Left lung (tissue), 10 donors: ENCODE results near the gene IGSF21. TPM values are rescaled to one million over a fixed set of nuclear protein-coding genes. Genes with fewer than 3 reads are reported as not detected.

ENCODE experiments used
- ATAC-seq: fragments of 200-7000 bp; cut with Tn5 transposase; one replicate; pipeline ENCODE4 v1.9.1; 2020; ENCODE audit warnings: moderate library complexity
- DNase-seq, 4 donors: peaks; one replicate each; pipeline ENCODE4 v3.0.0-alpha.2; 2013 to 2020
- H3K27ac ChIP-seq, 2 donors: fragments of 200-600 bp; sonication (generic) in 1 of 2; one replicate each; pipeline versions ENCODE4 v1.5.0 to v1.8.0; 2020 to 2021
- H3K27me3 ChIP-seq, 2 donors: fragments of 200-600 bp; sonication (generic) in 1 of 2; one replicate each; pipeline versions ENCODE4 v1.5.0 to v1.8.0; 2020 to 2021
- H3K36me3 ChIP-seq, 2 donors: fragments of 200-600 bp; sonication (generic) in 1 of 2; one replicate each; pipeline versions ENCODE4 v1.5.0 to v1.8.0; 2020 to 2021
- H3K4me1 ChIP-seq, 2 donors: fragments of 200-600 bp; one replicate each; pipeline ENCODE4 v1.8.0; 2021
- H3K4me3 ChIP-seq, 2 donors: fragments of 200-600 bp; sonication (generic) in 1 of 2; one replicate each; pipeline versions ENCODE4 v1.5.0 to v1.8.0; 2020 to 2021; ENCODE audit warnings: mild to moderate bottlenecking in 1 of 2
- H3K9me3 ChIP-seq, 2 donors: fragments of 200-600 bp; sonication (generic) in 1 of 2; one replicate each; pipeline versions ENCODE4 v1.5.0 to v1.8.0; 2020 to 2021
- intact Hi-C, 2 donors: fragments of 100-400 bp; cut with DNase I; formaldehyde crosslinking; loops; one replicate each; pipeline versions ENCODE4 v1.11.2 to v1.14.2; 2022
- polyA plus RNA-seq, 6 donors: library from polyadenylated mRNA; unstranded; fragments of 120-200 nt; gene quantifications; one replicate each; pipeline ENCODE4 v1.2.1, GENCODE V29; 2013; ENCODE audit not compliant: insufficient read length in 6 of 6
- total RNA-seq, 2 donors: library from RNA; stranded (reverse); fragmentation: NEBNext Ultra II Directional; extraction: Animal tissue kit (Norgen Biotek cat#: 25700); gene quantifications; one replicate each; pipeline ENCODE4 v1.2.1, GENCODE V29; 2021
- TF ChIP-seq, protein P1 (sequence below), 2 donors: fragments of 200-600 bp; sonication (generic) in 1 of 2; IDR thresholded peaks; one replicate each; pipeline versions ENCODE4 v1.5.0 to v1.8.0; 2021; ENCODE audit warnings: antibody characterized with exemption in 2 of 2
- donor health status: DM: no; HTN: yes; CAD: no.
- donor health status: DM: no; HTN: no; CAD: no.

The IGSF21 gene
- total and polyA plus RNA-seq, 8 donors: 0.14 to 1.2 (median 0.25) TPM; not detected in 2

DNA sequence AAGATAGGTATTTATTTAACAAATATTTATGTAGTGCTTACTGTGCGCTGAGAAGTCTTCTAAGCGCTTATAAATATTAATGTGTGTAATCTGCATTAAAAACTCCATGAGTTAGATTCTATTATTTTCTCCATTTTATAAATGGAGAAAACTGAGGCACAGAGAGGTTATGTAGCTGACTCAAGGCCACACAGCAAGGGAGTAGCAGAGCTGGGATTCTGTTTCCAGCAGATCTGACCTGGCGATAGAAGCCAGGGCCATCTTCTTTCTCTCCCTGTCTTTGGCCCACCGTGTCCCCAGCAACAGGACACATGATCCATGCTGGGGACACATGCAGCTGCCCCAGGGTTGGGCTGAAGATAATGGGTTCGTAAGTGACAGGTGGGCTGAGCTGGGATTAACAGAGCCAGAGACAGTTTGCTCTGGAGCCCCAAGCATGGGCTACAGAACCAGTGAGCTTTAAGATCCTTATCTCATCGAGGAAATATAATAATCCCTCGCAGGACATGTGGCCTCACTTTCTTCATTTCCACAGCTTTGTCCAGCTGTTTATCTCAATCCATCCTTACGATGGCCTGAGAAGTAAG lies 30.3 kb downstream of the IGSF21 start:
- Histone ChIP-seq H3K9me3 (no peaks in the 10 kb centered on the region), H3K27me3 (peaks cover 0 to 52% of the 10 kb centered on the region in 2 donors), H3K4me3 (no peak overlapping the region), H3K4me1 (no peaks in the 10 kb centered on the region), H3K27ac (no peak overlapping the region), H3K36me3 (no peaks in the 10 kb centered on the region)
- intact Hi-C loops: no loop called here
- DNase-seq: no peak
- ATAC-seq: no peak
- TF ChIP-seq, protein P1, sequence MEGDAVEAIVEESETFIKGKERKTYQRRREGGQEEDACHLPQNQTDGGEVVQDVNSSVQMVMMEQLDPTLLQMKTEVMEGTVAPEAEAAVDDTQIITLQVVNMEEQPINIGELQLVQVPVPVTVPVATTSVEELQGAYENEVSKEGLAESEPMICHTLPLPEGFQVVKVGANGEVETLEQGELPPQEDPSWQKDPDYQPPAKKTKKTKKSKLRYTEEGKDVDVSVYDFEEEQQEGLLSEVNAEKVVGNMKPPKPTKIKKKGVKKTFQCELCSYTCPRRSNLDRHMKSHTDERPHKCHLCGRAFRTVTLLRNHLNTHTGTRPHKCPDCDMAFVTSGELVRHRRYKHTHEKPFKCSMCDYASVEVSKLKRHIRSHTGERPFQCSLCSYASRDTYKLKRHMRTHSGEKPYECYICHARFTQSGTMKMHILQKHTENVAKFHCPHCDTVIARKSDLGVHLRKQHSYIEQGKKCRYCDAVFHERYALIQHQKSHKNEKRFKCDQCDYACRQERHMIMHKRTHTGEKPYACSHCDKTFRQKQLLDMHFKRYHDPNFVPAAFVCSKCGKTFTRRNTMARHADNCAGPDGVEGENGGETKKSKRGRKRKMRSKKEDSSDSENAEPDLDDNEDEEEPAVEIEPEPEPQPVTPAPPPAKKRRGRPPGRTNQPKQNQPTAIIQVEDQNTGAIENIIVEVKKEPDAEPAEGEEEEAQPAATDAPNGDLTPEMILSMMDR (IDR thresholded peaks at IDR 0.05): no peak

DNA sequence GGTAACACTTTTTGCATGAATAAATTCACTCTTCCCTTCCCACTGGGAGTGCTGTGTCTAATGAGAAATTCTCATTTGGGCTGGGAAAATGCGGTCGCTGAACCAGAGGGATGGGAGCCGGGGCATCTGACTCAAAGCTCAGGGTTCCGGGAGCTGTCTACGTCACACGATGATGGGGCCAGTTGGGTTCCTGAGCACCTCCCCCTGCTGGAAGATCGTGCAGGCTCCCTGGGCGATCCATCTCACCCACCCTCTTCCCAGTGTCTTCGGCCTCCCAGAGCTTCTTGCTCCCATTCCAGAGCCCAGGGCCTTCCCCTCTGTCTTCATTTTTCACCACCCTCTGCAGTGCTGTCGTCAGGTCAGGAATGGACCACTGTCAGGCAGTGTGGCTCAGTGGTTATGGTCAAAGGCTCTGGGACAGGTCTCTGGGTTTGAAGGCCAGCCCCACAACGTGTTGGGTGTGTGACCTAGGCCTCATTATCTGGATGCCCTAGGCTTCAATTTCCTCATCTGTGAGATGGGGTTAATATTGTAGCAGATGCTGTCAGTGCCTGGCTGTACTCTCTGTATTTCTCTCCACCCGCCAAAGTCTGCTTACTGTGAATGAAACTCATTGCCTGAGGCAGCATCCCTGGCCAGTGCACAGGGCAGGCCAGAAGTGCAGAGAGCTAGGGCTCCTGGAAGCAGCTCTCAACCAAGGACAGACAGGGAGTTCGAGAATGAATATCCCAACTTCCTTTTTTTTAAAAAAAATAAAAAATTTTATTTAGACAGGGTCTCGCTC lies 31.8 kb downstream of the IGSF21 start:
- no peaks in the 10 kb centered on the region for H3K36me3 ChIP-seq
- no peak for ATAC-seq
- H3K9me3 ChIP-seq: no peaks in the 10 kb centered on the region
- no peaks in the 10 kb centered on the region for H3K4me1 ChIP-seq
- DNase-seq: no peak
- H3K27me3 ChIP-seq: peaks cover 0 to 40% of the 10 kb centered on the region in 2 donors
- H3K4me3 ChIP-seq: no peak overlapping the region
- TF ChIP-seq, protein P1 (IDR thresholded peaks at IDR 0.05): no peak
- intact Hi-C loops: no loop called here
- no peak overlapping the region for H3K27ac ChIP-seq

DNA sequence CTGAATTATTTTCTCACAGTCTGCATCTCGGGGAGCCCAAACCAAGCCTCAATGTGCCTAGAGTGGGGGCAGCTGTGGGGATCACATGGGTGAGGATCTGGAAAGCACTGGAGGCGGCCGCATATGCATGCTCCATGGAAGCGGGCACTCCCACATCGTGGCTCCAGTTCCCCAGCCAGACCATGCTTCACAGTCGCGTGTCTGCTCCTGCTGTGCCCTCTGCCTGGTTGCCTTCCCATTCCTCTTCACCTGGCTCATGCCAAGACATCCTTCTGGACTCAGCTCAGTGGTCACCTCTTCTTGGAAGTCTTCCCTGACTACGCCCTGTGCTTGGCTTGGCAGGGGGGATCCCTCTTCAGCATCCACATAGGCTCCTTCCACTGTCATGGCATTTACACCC lies 32.8 kb downstream of the IGSF21 start:
- no peaks in the 10 kb centered on the region for H3K4me1 ChIP-seq
- no peak overlapping the region for H3K27ac ChIP-seq
- no peak overlapping the region for H3K4me3 ChIP-seq
- no peaks in the 10 kb centered on the region for H3K36me3 ChIP-seq
- peaks cover 0 to 38% of the 10 kb centered on the region in 2 donors for H3K27me3 ChIP-seq
- DNase-seq (no peak), ATAC-seq (no peak)
- intact Hi-C loops: no loop called here
- no peaks in the 10 kb centered on the region for H3K9me3 ChIP-seq
- TF ChIP-seq, protein P1 (IDR thresholded peaks at IDR 0.05): no peak

DNA sequence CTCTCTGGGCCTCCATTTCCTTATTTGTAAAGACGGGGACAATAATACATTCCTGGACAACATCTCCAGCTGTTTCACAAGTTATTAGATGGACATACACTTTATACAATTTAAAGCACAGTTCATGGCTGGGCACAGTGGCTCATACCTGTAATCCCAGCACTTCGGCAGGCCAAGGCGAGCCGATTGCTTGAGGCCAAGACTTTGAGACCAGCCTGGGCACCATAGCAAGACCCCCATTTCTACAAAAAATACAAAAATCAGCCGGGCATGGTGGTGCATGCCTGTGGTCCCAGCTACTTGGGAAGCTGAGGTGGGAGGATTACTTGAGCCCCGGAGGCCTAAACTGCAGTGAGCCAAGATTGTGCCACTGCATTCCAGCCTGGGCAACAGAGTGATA lies 34.1 kb downstream of the IGSF21 start:
- no peaks in the 10 kb centered on the region for H3K9me3 ChIP-seq
- DNase-seq: no peak
- no peaks in the 10 kb centered on the region for H3K36me3 ChIP-seq
- TF ChIP-seq, protein P1 (IDR thresholded peaks at IDR 0.05): no peak
- intact Hi-C loops: no loop called here
- H3K27me3 ChIP-seq: peaks cover 0 to 49% of the 10 kb centered on the region in 2 donors
- no peak for ATAC-seq
- H3K27ac ChIP-seq: no peak overlapping the region
- H3K4me3 ChIP-seq: no peak overlapping the region
- no peaks in the 10 kb centered on the region for H3K4me1 ChIP-seq

DNA sequence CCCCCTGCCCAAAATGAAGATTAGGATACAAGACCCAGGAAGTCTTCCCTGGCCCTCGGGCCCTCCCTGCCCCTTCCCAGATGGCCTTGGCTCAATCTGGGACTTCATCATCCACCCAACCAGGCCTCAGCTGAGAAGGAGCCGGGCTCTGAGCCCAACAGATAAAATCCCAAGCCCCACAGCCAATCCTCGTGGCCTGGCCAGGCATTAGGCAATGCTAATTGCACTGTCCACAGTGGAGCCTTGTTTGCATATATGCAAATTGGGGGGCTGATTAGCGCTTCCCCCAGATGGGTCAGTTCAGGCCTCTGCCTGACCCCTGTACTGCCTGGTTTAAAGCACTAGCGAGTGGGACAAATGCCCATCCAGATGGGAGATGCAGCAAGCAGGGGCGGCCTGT lies 34.9 kb downstream of the IGSF21 start:
- ATAC-seq (no peak), DNase-seq (no peak)
- Histone ChIP-seq H3K27me3 (peaks cover 0 to 41% of the 10 kb centered on the region in 2 donors), H3K4me1 (no peaks in the 10 kb centered on the region), H3K9me3 (no peaks in the 10 kb centered on the region), H3K4me3 (no peak overlapping the region), H3K27ac (no peak overlapping the region), H3K36me3 (no peaks in the 10 kb centered on the region)
- intact Hi-C loops: no loop called here
- TF ChIP-seq, protein P1 (IDR thresholded peaks at IDR 0.05): no peak
